Activated naive CD4-positive, alpha-beta T cell treated with anti-CD3 and anti-CD28 coated beads, Interleukin-2, amount 10 ng/mL, durations not matched to agents 7 days and 5 days (primary cell): Measurements from ENCODE around the gene RERE.
A peak's percentile ranks its signal among the peaks of the same experiment; 100 is the strongest.
"Not testable (repeated sequence)": the region's sequence is repeated elsewhere in the genome, so short reads cannot be mapped to it uniquely, and the experiment has no call there.

Source experiments
- CTCF ChIA-PET: fragments of 350-600 bp; sonication (Branson Sonifier 250); formaldehyde crosslinking; loops from one replicate; lab custom pipeline; 2021; ENCODE audit warnings: antibody characterized with exemption; lab: Charles Lee
- DNase-seq: peaks from one replicate; pipeline ENCODE4 v3.0.0-alpha.2; 2020
- H3K27ac Mint-ChIP-seq: one replicate; pipeline ENCODE4 v1.8.0; 2021; ENCODE audit warnings: mild to moderate bottlenecking, moderate library complexity, mixed read lengths
- H3K27me3 Mint-ChIP-seq: one replicate; pipeline ENCODE4 v1.8.0; 2021; ENCODE audit warnings: mild to moderate bottlenecking, mixed read lengths
- H3K36me3 Mint-ChIP-seq: one replicate; pipeline ENCODE4 v1.8.0; 2021; ENCODE audit warnings: mixed read lengths
- H3K4me1 Mint-ChIP-seq: one replicate; pipeline ENCODE4 v1.8.0; 2021; ENCODE audit warnings: mixed read lengths
- H3K4me3 Mint-ChIP-seq: one replicate; pipeline ENCODE4 v1.8.0; 2021; ENCODE audit warnings: mild to moderate bottlenecking, moderate library complexity, mixed read lengths
- H3K9me3 Mint-ChIP-seq: one replicate; pipeline ENCODE4 v1.8.0; 2021; ENCODE audit warnings: mixed read lengths

RERE gene

DNA sequence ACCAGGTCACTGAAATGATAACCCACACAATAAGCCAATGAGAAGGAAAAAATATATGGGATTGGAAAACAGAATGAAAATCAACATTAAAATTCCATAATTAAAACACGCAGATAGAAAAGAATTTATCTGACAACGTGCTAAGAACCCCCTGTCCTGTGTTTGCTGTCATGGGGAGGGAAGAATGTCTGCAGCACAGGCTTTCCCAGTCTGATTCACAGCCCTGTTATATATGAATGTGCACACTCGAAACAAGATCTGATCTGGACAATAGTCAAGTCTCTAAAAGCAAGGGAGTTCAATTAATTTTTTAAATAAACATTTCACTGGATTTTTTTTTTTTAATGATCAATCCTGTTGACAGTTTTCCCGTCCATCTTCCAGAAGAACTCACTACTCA is 220.0 kb downstream of the RERE start:
- peaks cover 8% of the 10 kb centered on the region for H3K9me3 Mint-ChIP-seq
- no peak overlapping the region for H3K27ac Mint-ChIP-seq
- DNase-seq: no peak
- no peaks in the 10 kb centered on the region for H3K27me3 Mint-ChIP-seq
- H3K36me3 Mint-ChIP-seq: peaks cover 31% of the 10 kb centered on the region
- CTCF ChIA-PET: interaction anchor here (2.1 kb wide), 1 partner anchor 129 kb away, joined by 11 read pairs; no protein-coding TSS in a partner anchor
- no peak overlapping the region for H3K4me3 Mint-ChIP-seq
- H3K4me1 Mint-ChIP-seq: peaks cover 33% of the 10 kb centered on the region

DNA sequence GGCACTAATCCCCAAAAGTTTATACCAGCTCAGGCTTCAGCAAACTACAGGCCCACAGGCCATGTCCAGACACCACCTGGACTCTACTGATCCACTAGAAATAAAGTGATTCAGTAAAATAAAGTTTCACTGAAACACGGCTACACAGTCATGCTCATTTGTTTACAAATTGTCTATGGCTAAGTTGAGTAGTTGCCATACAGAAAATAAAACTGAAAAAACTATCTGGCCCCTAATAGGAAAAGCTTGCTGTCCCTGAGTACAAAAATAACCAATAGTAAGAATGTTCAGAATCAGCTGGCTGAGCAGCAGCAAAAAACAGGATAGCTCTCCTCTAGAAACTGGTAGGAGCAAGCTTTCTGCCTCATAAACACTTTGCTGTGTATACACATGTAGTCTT is 221.5 kb downstream of the RERE start:
- Mint-ChIP-seq H3K4me1 (peaks cover 35% of the 10 kb centered on the region), H3K4me3 (no peak overlapping the region), H3K27me3 (no peaks in the 10 kb centered on the region), H3K9me3 (peaks cover 8% of the 10 kb centered on the region), H3K27ac (no peak overlapping the region), H3K36me3 (peaks cover 26% of the 10 kb centered on the region)
- CTCF ChIA-PET: interaction anchor here (0.7 to 0.9 kb wide), 3 partner anchors 19 to 76 kb away, joined by 3 to 4 read pairs (median 3); no protein-coding TSS in a partner anchor
- DNase-seq: no peak

DNA sequence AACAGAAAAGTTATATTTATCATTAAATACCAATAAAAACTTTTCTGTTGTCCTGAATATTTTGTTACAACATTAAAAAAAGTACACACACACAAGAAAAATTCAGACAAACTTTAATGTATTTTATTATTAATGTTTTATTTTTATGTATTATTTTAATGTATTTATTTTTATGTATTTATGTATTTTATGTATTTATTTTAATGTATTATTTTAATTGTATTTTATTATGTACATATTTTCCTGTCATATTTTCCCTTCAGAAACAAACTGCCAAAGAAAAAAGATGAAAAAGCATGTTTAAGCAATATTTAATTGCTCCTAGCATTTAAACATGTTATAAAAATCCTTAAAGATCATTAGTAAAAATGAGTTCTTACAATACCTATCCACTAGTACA is 222.1 kb downstream of the RERE start:
- H3K4me3 Mint-ChIP-seq: no peak overlapping the region
- no peak for DNase-seq
- H3K27ac Mint-ChIP-seq: no peak overlapping the region
- peaks cover 8% of the 10 kb centered on the region for H3K9me3 Mint-ChIP-seq
- H3K4me1 Mint-ChIP-seq: peaks cover 38% of the 10 kb centered on the region
- CTCF ChIA-PET: no interaction called here
- H3K36me3 Mint-ChIP-seq: peaks cover 26% of the 10 kb centered on the region
- H3K27me3 Mint-ChIP-seq: no peaks in the 10 kb centered on the region

DNA sequence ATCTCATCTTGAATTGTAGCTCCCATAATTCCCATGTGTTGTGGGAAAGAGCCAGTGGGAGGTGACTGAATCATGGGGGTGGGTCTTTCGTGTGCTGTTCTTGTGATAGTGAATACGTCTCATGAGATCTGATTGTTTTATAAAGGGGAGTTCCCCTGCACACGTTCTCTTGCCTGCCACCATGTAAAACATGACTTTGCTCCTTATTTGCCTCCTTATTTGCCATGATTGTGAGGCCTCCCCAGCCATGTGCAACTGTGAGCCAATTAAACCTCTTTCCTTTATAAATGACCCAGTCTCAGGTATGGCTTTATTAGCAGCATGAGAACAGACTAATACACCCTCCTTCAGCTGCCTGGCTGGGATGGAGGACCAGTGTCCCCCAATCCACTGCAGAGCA is 224.1 kb downstream of the RERE start:
- CTCF ChIA-PET, H3K4me3 Mint-ChIP-seq, H3K27me3 Mint-ChIP-seq, H3K9me3 Mint-ChIP-seq, H3K27ac Mint-ChIP-seq, DNase-seq: not testable (repeated sequence)
- Mint-ChIP-seq H3K36me3 (peaks cover 36% of the 10 kb centered on the region), H3K4me1 (peaks cover 40% of the 10 kb centered on the region)

DNA sequence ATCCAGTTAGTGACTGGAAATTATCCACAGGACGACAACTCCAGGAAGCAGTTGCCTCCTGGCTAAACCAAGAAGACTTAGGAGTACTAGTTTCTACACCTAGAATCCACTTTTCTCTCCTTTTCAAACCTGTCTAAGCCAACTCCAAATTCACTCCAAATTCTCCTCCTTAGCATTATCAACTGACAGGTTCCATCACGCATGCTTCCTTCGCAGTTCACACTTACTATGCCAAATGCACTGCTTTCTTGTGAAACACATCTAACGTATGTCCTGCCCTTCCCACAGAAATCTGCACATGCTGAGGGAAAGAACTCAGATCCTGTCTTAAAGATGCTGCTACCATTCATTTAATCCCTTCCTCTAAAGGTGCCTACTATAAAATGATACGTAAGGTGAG is 225.9 kb downstream of the RERE start:
- peaks cover 8% of the 10 kb centered on the region for H3K9me3 Mint-ChIP-seq
- H3K27ac Mint-ChIP-seq: peak overlapping the region; percentile 1
- no peak overlapping the region for H3K4me3 Mint-ChIP-seq
- H3K36me3 Mint-ChIP-seq: peaks cover 34% of the 10 kb centered on the region
- H3K27me3 Mint-ChIP-seq: no peaks in the 10 kb centered on the region
- no peak for DNase-seq
- peaks cover 44% of the 10 kb centered on the region for H3K4me1 Mint-ChIP-seq
- CTCF ChIA-PET: interaction anchor here (1.2 kb wide), 1 partner anchor 29 kb away, joined by 4 read pairs; no protein-coding TSS in a partner anchor

DNA sequence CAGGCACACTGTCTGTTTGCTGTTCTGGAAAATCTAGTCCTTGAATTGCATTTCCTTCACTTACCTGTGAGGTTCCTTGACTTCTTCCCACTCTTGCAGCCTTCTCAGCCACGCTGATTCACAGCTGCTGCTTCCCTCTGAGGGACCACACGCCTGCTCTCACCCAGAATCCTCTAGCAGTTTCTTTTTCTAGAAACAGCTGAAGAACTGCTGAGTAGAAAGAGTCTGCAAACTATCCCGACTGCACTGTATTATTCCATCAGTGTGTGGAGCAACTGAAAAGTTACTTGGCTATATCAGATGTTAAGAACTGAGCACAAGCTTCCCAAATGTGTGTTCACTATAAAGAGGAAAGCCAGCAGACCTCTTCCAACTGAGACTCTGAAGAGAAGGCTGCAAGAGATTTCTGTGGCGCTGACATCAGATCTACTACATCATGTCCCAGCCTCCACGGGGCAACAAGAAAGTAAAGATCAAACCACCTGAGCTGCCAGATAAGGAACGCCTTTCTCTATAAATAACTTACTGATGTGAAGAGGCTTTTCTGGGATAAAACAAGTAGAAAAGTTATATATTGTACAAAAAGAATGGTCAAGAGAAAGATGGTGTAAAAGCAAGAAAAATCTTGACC is 226.6 kb downstream of the RERE start:
- Mint-ChIP-seq H3K36me3 (peaks cover 33% of the 10 kb centered on the region), H3K4me3 (no peak overlapping the region), H3K27ac (peak overlapping the region; percentile 50), H3K9me3 (peaks cover 8% of the 10 kb centered on the region), H3K4me1 (peaks cover 37% of the 10 kb centered on the region), H3K27me3 (no peaks in the 10 kb centered on the region)
- no peak for DNase-seq
- CTCF ChIA-PET: interaction anchor here (1.2 kb wide), 1 partner anchor 29 kb away, joined by 4 read pairs; no protein-coding TSS in a partner anchor

DNA sequence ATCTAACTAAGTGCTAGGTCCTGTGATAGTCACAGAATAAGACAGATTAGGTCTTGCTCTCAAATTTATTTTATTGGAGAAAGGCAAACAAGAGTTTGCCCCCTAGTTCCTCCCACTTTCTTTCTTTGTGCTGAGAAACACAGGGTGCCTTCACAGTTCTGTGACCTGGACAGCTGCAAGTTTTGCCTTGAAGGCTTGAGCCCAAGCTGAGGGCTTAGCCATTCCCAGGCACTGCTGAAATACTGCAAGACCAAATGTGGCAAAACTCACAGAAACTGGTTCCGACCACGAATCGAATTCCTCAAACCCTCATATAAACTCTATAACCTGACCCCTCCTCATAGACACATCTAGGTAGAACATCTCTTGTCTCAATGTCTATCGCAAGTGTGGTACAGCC is 227.9 kb downstream of the RERE start:
- Mint-ChIP-seq H3K27ac (no peak overlapping the region), H3K27me3 (no peaks in the 10 kb centered on the region), H3K4me3 (no peak overlapping the region), H3K36me3 (peaks cover 33% of the 10 kb centered on the region), H3K9me3 (peaks cover 8% of the 10 kb centered on the region), H3K4me1 (peaks cover 34% of the 10 kb centered on the region)
- CTCF ChIA-PET: no interaction called here
- DNase-seq: no peak

DNA sequence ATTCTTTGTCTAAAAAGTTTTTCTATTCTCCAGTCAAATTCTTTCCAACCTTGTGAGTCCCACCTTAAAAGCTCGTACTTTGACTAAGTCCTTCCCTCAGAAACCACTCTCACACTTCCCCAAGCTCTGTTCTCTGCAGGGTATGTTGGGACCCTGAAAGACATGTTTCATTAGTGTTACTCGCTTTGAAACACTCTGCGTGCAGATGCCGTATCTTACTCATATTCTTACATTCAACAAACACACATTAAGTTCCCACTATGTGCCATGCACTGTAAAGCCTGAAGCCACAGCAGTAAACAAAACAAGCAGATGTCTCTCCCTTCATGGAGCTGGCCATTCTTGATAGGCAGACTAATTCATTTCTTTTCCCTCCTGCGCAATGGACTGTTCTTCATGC is 229.7 kb downstream of the RERE start:
- H3K36me3 Mint-ChIP-seq: peaks cover 30% of the 10 kb centered on the region
- peaks cover 38% of the 10 kb centered on the region for H3K4me1 Mint-ChIP-seq
- CTCF ChIA-PET: interaction anchor here (1.4 to 1.5 kb wide), 2 partner anchors 13 to 15 kb away, joined by 3 to 5 read pairs; no protein-coding TSS in a partner anchor
- H3K9me3 Mint-ChIP-seq: no peaks in the 10 kb centered on the region
- no peak for DNase-seq
- H3K27ac Mint-ChIP-seq: no peak overlapping the region
- H3K4me3 Mint-ChIP-seq: no peak overlapping the region
- no peaks in the 10 kb centered on the region for H3K27me3 Mint-ChIP-seq

DNA sequence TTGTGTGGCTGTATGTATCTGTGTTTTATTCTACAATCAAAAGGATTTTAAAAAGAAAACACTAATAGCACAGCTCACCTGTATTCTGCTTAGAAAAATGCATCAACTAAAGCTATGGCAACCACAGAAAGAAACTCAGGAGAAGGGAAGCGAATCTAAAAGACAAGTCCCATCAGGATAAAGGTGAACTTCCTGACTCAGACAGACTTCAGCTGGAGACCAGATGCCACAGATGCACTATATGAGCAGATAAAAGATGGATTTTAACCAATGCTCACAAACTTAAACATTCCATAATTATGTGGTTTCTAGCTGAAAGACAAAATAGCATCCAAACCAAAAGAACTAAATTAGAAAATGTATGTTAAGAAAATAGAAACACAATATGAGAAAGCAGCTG is 231.0 kb downstream of the RERE start:
- CTCF ChIA-PET: interaction anchor here (1.2 to 2.5 kb wide), 4 partner anchors 16 to 140 kb away, joined by 4 to 7 read pairs (median 6); no protein-coding TSS in a partner anchor
- DNase-seq: no peak
- peaks cover 26% of the 10 kb centered on the region for H3K36me3 Mint-ChIP-seq
- no peak overlapping the region for H3K4me3 Mint-ChIP-seq
- H3K27me3 Mint-ChIP-seq: no peaks in the 10 kb centered on the region
- no peak overlapping the region for H3K27ac Mint-ChIP-seq
- peaks cover 30% of the 10 kb centered on the region for H3K4me1 Mint-ChIP-seq
- H3K9me3 Mint-ChIP-seq: no peaks in the 10 kb centered on the region

DNA sequence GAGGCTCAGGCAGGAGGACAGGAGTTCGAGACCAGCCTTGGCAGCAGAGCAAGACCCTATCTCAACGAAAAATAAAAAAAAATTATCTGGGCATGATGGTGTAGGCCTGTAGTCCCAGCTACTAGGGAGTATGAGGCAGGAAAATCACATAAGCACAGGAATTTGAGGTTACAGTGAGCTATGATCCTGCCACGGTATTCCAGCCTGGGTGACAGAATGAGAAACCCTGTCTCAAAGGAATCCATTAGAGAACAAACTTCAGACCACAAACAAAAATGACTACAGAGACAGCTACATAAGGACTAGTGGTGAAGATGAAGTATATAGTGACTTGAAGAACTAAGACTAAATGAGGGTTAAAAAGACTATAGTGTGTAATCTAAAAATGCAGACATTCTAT is 233.1 kb downstream of the RERE start:
- no peaks in the 10 kb centered on the region for H3K27me3 Mint-ChIP-seq
- peaks cover 15% of the 10 kb centered on the region for H3K4me1 Mint-ChIP-seq
- no peak overlapping the region for H3K4me3 Mint-ChIP-seq
- H3K36me3 Mint-ChIP-seq: peaks cover 21% of the 10 kb centered on the region
- CTCF ChIA-PET: interaction anchor here (1.0 to 1.3 kb wide), 2 partner anchors 86 to 143 kb away, joined by 4 read pairs; no protein-coding TSS in a partner anchor
- no peak overlapping the region for H3K27ac Mint-ChIP-seq
- no peaks in the 10 kb centered on the region for H3K9me3 Mint-ChIP-seq
- DNase-seq: no peak

DNA sequence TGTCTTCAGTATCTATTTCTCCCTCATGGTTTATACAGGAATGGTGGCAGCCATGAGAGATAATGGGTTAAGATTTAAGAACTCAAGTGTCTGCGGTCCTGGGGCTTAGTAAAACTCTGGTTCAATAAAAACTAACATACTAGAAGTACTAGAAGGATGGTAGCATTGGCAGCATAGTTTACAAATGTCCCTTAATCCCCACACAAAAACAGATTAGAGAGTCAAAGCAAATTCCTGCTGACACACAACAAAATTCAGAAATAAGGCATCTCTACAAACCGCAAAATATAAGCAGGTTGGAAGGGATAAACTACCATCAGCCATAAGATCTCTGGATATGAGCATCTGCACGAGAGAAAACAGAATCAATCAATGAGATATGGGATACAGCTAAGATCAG is 234.4 kb downstream of the RERE start:
- peaks cover 12% of the 10 kb centered on the region for H3K4me1 Mint-ChIP-seq
- CTCF ChIA-PET: interaction anchor here (0.8 to 1.3 kb wide), 4 partner anchors 33 to 144 kb away, joined by 3 to 4 read pairs (median 4); no protein-coding TSS in a partner anchor
- H3K4me3 Mint-ChIP-seq: no peak overlapping the region
- no peak for DNase-seq
- H3K27ac Mint-ChIP-seq: no peak overlapping the region
- no peaks in the 10 kb centered on the region for H3K27me3 Mint-ChIP-seq
- H3K36me3 Mint-ChIP-seq: peaks cover 24% of the 10 kb centered on the region
- H3K9me3 Mint-ChIP-seq: no peaks in the 10 kb centered on the region

DNA sequence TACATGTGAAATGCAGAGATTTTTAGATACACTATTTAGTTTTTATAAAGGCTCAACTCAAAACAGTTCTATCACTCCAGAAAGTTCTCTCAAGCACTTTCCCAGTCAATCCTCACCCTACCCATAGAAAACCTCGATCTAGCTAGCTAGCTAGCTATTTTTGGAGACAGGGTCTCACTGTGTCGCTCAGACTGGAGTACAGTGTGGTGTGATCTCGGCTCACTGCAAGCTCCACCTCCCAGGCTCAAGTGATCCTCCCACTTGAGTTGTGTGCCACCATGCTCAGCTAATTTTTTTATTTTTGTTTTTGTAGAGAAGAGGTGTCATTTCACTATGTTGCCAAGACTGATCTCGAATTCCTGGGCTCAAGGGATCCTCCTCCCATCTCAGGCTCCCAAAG is 236.9 kb downstream of the RERE start:
- Mint-ChIP-seq H3K27me3 (no peaks in the 10 kb centered on the region), H3K27ac (no peak overlapping the region), H3K36me3 (peaks cover 30% of the 10 kb centered on the region), H3K9me3 (no peaks in the 10 kb centered on the region), H3K4me3 (no peak overlapping the region), H3K4me1 (peaks cover 3% of the 10 kb centered on the region)
- CTCF ChIA-PET: no interaction called here
- no peak for DNase-seq

DNA sequence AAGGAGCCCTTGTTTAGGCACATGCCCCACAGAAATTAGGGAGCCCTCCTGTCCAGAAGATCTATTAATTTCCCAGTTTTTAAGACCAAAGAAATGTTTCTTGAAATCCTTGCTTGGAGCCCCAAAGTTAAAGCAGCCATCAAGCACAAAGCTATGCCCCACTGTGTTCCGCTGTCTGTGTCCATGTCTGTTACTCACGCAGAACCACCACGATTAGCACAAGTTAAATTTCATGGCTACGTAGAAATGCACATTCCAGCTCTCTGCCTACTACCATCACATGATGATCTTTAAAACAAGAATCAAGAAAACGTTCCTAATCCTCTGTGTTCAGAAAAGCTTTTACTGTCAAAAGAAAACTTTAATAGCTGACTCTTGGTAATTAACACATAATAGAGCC is 238.5 kb downstream of the RERE start:
- Mint-ChIP-seq H3K4me1 (peaks cover 3% of the 10 kb centered on the region), H3K9me3 (no peaks in the 10 kb centered on the region), H3K27ac (no peak overlapping the region), H3K36me3 (peaks cover 26% of the 10 kb centered on the region), H3K4me3 (no peak overlapping the region), H3K27me3 (no peaks in the 10 kb centered on the region)
- CTCF ChIA-PET: interaction anchor here (1.1 to 2.0 kb wide), 3 partner anchors 11 to 147 kb away, joined by 3 to 5 read pairs (median 3); no protein-coding TSS in a partner anchor
- DNase-seq: no peak

DNA sequence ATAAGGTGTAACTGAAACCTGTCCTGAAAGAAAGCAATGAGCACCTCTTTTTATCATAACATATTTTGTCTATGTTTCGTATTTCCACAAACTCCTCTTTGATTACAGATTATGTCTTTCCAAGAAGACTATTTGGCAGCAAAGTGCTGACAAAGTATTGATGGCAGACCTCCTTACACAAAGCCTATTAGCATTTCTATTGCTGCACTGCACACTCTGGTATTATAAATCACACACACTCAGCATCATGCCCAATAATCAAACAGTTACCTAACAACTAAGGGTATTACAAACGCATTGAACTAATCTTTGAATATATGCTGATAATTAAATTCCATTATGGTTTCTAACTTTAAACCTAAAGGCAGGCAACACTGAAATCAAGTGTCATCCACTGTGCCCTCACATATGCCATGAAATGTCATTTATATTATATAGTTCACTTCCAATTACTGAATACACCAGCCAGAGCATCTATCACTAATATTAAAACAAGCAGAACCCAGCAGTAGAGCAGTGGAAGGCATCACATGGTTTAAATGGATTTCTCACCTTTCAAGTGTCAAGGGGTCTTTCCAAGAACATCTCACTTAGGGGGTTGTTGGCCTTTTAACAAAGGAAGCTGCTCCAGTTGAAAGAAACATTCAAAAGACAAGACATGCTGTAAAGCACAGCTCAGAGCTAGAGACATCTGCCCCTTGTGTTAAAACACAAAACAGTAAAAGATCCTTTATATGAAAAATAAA is 239.1 kb downstream of the RERE start:
- H3K27ac Mint-ChIP-seq: no peak overlapping the region
- peaks cover 26% of the 10 kb centered on the region for H3K36me3 Mint-ChIP-seq
- H3K4me1 Mint-ChIP-seq: peaks cover 3% of the 10 kb centered on the region
- DNase-seq: no peak
- no peaks in the 10 kb centered on the region for H3K27me3 Mint-ChIP-seq
- no peaks in the 10 kb centered on the region for H3K9me3 Mint-ChIP-seq
- CTCF ChIA-PET: interaction anchor here (1.1 to 2.0 kb wide), 3 partner anchors 11 to 148 kb away, joined by 3 to 5 read pairs (median 3); no protein-coding TSS in a partner anchor
- H3K4me3 Mint-ChIP-seq: no peak overlapping the region
